Kidney (tissue), 14 donors: ENCODE data around the gene MS4A6E. TPM values are rescaled to one million over a fixed set of nuclear protein-coding genes. Genes with fewer than 3 reads are reported as not detected.

Experiments used
- DNase-seq, 5 donors: peaks; one replicate each; pipeline ENCODE4 v3.0.0-alpha.2; 2013 to 2020
- FAIRE-seq: peaks from 2 replicates; lab custom pipeline; 2012; peaks lifted over from hg19 to GRCh38; lab: Jason Lieb, UNC
- H3K27ac ChIP-seq, 2 donors: one replicate each; pipeline ENCODE4 v1.7.0; 2013; ENCODE audit warnings: low read depth in 2 of 2, low read length in 2 of 2, inconsistent platforms in 1 of 2
- H3K27me3 ChIP-seq: one replicate; pipeline ENCODE4 v1.7.1; 2013; ENCODE audit warnings: low read length, inconsistent platforms; ENCODE audit not compliant: control insufficient read depth, insufficient read depth
- H3K36me3 ChIP-seq, 3 donors: one replicate each; pipeline versions ENCODE4 v1.7.0 to v1.7.1; 2013; ENCODE audit warnings: low read length in 3 of 3, control low read depth in 1 of 3, inconsistent platforms in 1 of 3; ENCODE audit not compliant: insufficient read depth in 3 of 3, control insufficient read depth in 2 of 3
- H3K4me1 ChIP-seq, 3 donors: one replicate each; pipeline versions ENCODE4 v1.7.0 to v1.7.1; 2013; ENCODE audit warnings: low read length in 3 of 3, inconsistent platforms in 1 of 3, low read depth in 1 of 3; ENCODE audit not compliant: control insufficient read depth in 2 of 3, insufficient read depth in 2 of 3
- H3K4me3 ChIP-seq, 3 donors: one replicate each; pipeline versions ENCODE4 v1.7.0 to v1.8.1; 2013; ENCODE audit warnings: low read length in 3 of 3, control low read depth in 1 of 3, inconsistent platforms in 1 of 3
- H3K9ac ChIP-seq, 3 donors: one replicate each; pipeline versions ENCODE4 v1.7.0 to v1.7.1; 2013; ENCODE audit warnings: low read length in 3 of 3, control low read depth in 1 of 3, inconsistent platforms in 1 of 3
- H3K9me3 ChIP-seq, 3 donors: one replicate each; pipeline versions ENCODE4 v1.7.0 to v1.7.1; 2013; ENCODE audit warnings: low read length in 3 of 3, control low read depth in 1 of 3, inconsistent platforms in 1 of 3; ENCODE audit not compliant: control insufficient read depth in 2 of 3, insufficient read depth in 1 of 3
- CTCF ChIP-seq: IDR thresholded peaks from 3 replicates; pipeline ENCODE4 v1.5.1; 2012; ENCODE audit warnings: mild to moderate bottlenecking, moderate library complexity, borderline replicate concordance; ENCODE audit not compliant: insufficient read depth; ENCODE audit errors: extremely low read depth
- intact Hi-C: fragments of 100-400 bp; cut with DNase I; formaldehyde crosslinking; loops from one replicate; pipeline ENCODE4 v1.11.1; 2022
- polyA plus RNA-seq: library from polyadenylated mRNA; stranded (reverse); fragments of 350-450 nt; fragmentation: Illumina TruSeq; extraction: RNeasy Lipid Tissue Mini Kit (QIAGEN cat#74804); gene quantifications from one replicate; pipeline ENCODE4 v1.2.3, GENCODE V29; 2014; ENCODE audit warnings: low read depth, low replicate concordance; ENCODE audit not compliant: insufficient read depth
- total RNA-seq: library from RNA; stranded (reverse); fragmentation: NEBNext Ultra II Directional; extraction: Animal tissue kit (Norgen Biotek cat#: 25700); gene quantifications from one replicate; pipeline ENCODE4 v1.2.1, GENCODE V29; 2021
- donor health status: control.
- donor health status: control.
- donor health status: control.
- donor health status: control.
- donor health status: control.
- donor health status: DM: yes; HTN: yes; CAD: no.
- donor health status: Normal renal cell carcinoma (clear cell type).

The MS4A6E gene
- total and polyA plus RNA-seq, 2 donors from 2014 or later, result 0.38 TPM; not detected in 1

GRCh38 chr11:60307507-60308195, 19.4 kb upstream of the MS4A6E start:
- intact Hi-C loops, result no loop called here
- no peak for TF ChIP-seq CTCF
- Histone ChIP-seq H3K27me3 (no peaks in the 10 kb centered on the region), H3K9me3 (no peaks in the 10 kb centered on the region), H3K27ac (no peak overlapping the region), H3K4me3 (no peak overlapping the region), H3K36me3 (no peaks in the 10 kb centered on the region), H3K4me1 (no peaks in the 10 kb centered on the region), H3K9ac (no peak overlapping the region)
- DNase-seq (no peak), FAIRE-seq (no peak)

- Histone ChIP-seq H3K27ac (no peak overlapping the region), H3K4me3 (no peak overlapping the region), H3K36me3 (no peaks in the 10 kb centered on the region), H3K9ac (no peak overlapping the region), H3K27me3 (no peaks in the 10 kb centered on the region), H3K9me3 (no peaks in the 10 kb centered on the region), H3K4me1 (no peaks in the 10 kb centered on the region)
- TF ChIP-seq CTCF, result no peak
- no peak for FAIRE-seq
- intact Hi-C loops, result no loop called here
- DNase-seq, result peak in 1 of 5 donors; percentile 7
Measured at GRCh38 chr11:60310407-60310998, 16.6 kb upstream of the MS4A6E start.

GRCh38 chr11:60314635-60315321, 12.3 kb upstream of the MS4A6E start:
- H3K27ac ChIP-seq, result no peak overlapping the region
- intact Hi-C loops, result no loop called here
- FAIRE-seq, result no peak
- peaks cover 0 to 9% (median 2%) of the 10 kb centered on the region in 3 donors for H3K9me3 ChIP-seq
- DNase-seq, result no peak
- TF ChIP-seq CTCF, result no peak
- H3K27me3 ChIP-seq, result no peaks in the 10 kb centered on the region
- no peak overlapping the region for H3K4me3 ChIP-seq
- H3K4me1 ChIP-seq, result no peaks in the 10 kb centered on the region
- no peak overlapping the region for H3K9ac ChIP-seq
- H3K36me3 ChIP-seq, result no peaks in the 10 kb centered on the region
